ENCODE data around the gene AGMO.

DNA sequence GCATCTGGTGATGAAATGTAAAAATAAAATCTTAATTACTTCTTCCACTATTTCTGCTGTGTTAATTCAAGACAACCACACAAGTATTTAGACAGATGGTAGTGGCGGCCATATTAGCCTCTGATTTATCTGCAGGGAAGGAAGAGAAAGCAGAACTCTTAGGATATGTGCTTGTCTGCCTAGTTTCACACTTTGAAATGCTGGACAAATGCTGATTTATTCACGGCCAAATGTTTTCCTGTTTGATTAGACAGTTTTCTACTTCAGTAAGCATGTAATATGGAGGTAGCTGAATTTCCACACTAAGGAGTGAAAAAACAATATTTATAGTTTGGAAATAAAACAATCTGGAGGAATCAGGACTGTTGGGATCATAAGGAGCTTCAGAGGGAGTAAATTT is 158.1 kb downstream of the AGMO start:
- no peak for TF ChIP-seq CTCF (IDR thresholded peaks at IDR 0.05)
- no peak for TF ChIP-seq POLR2AphosphoS5 (IDR thresholded peaks at IDR 0.05)
- TF ChIP-seq POLR2A (IDR thresholded peaks at IDR 0.05; ENCODE audit: low read depth), result no peak
- no peak for TF ChIP-seq EP300 (IDR thresholded peaks at IDR 0.05)
